Measurements from ENCODE around the gene PDE5A.
A peak's percentile ranks its signal among the peaks of the same experiment; 100 is the strongest.

Gene PDE5A

GRCh38 chr4:119632216-119632615 lies 3.6 kb upstream of the PDE5A start:
- TF ChIP-seq CTCF (IDR thresholded peaks at IDR 0.05; ENCODE audit: control extremely low read depth, extremely low read depth, low read depth, missing control alignments), result no peak
- POLR2A ChIA-PET, result no interaction called here
- CTCF ChIA-PET, result no interaction called here
- DNase-seq (ENCODE audit: extremely low spot score), result no peak

- POLR2A ChIA-PET, result no interaction called here
- TF ChIP-seq CTCF (IDR thresholded peaks at IDR 0.05; ENCODE audit: control extremely low read depth, extremely low read depth, low read depth, missing control alignments), result no peak
- no peak for DNase-seq (ENCODE audit: extremely low spot score)
- CTCF ChIA-PET, result interaction anchor here (0.6 to 3.6 kb wide), 44 partner anchors 8 to 655 kb away, joined by 3 to 87 read pairs (median 5); a partner anchor contains a TSS
Observed at GRCh38 chr4:119629142-119629471, 503 bp upstream of the PDE5A start.

- DNase-seq (ENCODE audit: extremely low spot score), result peak; percentile 84
- ChIA-PET POLR2A (no interaction called here), CTCF (interaction anchor here (0.6 to 3.6 kb wide), 43 partner anchors 9 to 646 kb away, joined by 3 to 87 read pairs (median 5); partner anchors contain the start of gene FABP2)
- TF ChIP-seq CTCF (IDR thresholded peaks at IDR 0.05; ENCODE audit: control extremely low read depth, extremely low read depth, low read depth, missing control alignments), result peak; percentile 83
Observed at GRCh38 chr4:119627267-119628255, 1.0 kb downstream of the PDE5A start.

GRCh38 chr4:119626943-119627266 lies 1.7 kb downstream of the PDE5A start:
- ChIA-PET POLR2A (no interaction called here), CTCF (interaction anchor here (0.6 to 3.6 kb wide), 17 partner anchors 9 to 645 kb away, joined by 3 to 87 read pairs (median 6); partner anchors contain the start of gene FABP2)
- no peak for DNase-seq (ENCODE audit: extremely low spot score)
- TF ChIP-seq CTCF (IDR thresholded peaks at IDR 0.05; ENCODE audit: control extremely low read depth, extremely low read depth, low read depth, missing control alignments), result no peak

- ChIA-PET CTCF (interaction anchor here (0.6 to 3.6 kb wide), 15 partner anchors 10 to 645 kb away, joined by 3 to 87 read pairs (median 7); partner anchors contain the start of gene FABP2), POLR2A (no interaction called here)
- TF ChIP-seq CTCF (IDR thresholded peaks at IDR 0.05; ENCODE audit: control extremely low read depth, extremely low read depth, low read depth, missing control alignments), result no peak
- no peak for DNase-seq (ENCODE audit: extremely low spot score)
Observed at GRCh38 chr4:119626420-119626819, 2.2 kb downstream of the PDE5A start.

- no peak for DNase-seq (ENCODE audit: extremely low spot score)
- ChIA-PET CTCF (no interaction called here), POLR2A (interaction anchor here (0.6 kb wide), 1 partner anchor 440 kb away, joined by 3 read pairs; no protein-coding TSS in a partner anchor)
- TF ChIP-seq CTCF (IDR thresholded peaks at IDR 0.05; ENCODE audit: control extremely low read depth, extremely low read depth, low read depth, missing control alignments), result no peak
Observed at GRCh38 chr4:119625761-119626160, 2.8 kb downstream of the PDE5A start.

All from GM10248 (cell line).